GM21423 (cell line): ENCODE data around the gene CUEDC1.

Experiments used
- ATAC-seq: cut with Tn5 transposase; IDR thresholded peaks from one replicate; pipeline ENCODE4 v1.9.1; 2021; ENCODE audit warnings: mild to moderate bottlenecking, moderate library complexity; ENCODE audit not compliant: unreplicated experiment

The CUEDC1 gene

GRCh38 chr17:57902117-57902799, 53.0 kb downstream of the CUEDC1 start:
- ATAC-seq: peak; percentile 44

- ATAC-seq: no peak
Measured at GRCh38 chr17:57900991-57901743, 54.0 kb downstream of the CUEDC1 start.

- no peak for ATAC-seq
Measured at GRCh38 chr17:57899822-57900221, 55.4 kb downstream of the CUEDC1 start.

- ATAC-seq: no peak
Measured at GRCh38 chr17:57899391-57899790, 55.8 kb downstream of the CUEDC1 start.

- ATAC-seq: no peak
Measured at GRCh38 chr17:57898487-57899311, 56.5 kb downstream of the CUEDC1 start.

- ATAC-seq: no peak
Measured at GRCh38 chr17:57895382-57896060, 59.7 kb downstream of the CUEDC1 start.

GRCh38 chr17:57894848-57895247, 60.4 kb downstream of the CUEDC1 start:
- no peak for ATAC-seq

- ATAC-seq: no peak
Measured at GRCh38 chr17:57892820-57893595, 62.2 kb downstream of the CUEDC1 start.

GRCh38 chr17:57892146-57892819, 62.9 kb downstream of the CUEDC1 start:
- no peak for ATAC-seq

- no peak for ATAC-seq
Measured at GRCh38 chr17:57890857-57891232, 64.4 kb downstream of the CUEDC1 start.

GRCh38 chr17:57889892-57890856, 65.0 kb downstream of the CUEDC1 start:
- ATAC-seq: no peak

GRCh38 chr17:57889252-57889651, 66.0 kb downstream of the CUEDC1 start:
- ATAC-seq: no peak

GRCh38 chr17:57888311-57889216, 66.6 kb downstream of the CUEDC1 start:
- no peak for ATAC-seq

GRCh38 chr17:57887161-57887560, 68.1 kb downstream of the CUEDC1 start:
- no peak for ATAC-seq

GRCh38 chr17:57886020-57886419, 69.2 kb downstream of the CUEDC1 start:
- ATAC-seq: no peak

GRCh38 chr17:57885148-57885915, 69.9 kb downstream of the CUEDC1 start:
- no peak for ATAC-seq
